T-helper 2 cell treated with Interferon-gamma antibody and Interleukin-4, amounts not matched to agents 100 ng/mL and 5 ng/mL, for 36 hours (primary cell): ENCODE results near the gene RASD1. TPM values are rescaled to one million over a fixed set of nuclear protein-coding genes. Genes with fewer than 3 reads are reported as not detected.
"Not testable (repeated sequence)": the region's sequence is repeated elsewhere in the genome, so short reads cannot be mapped to it uniquely, and the experiment has no call there.

Experiments
- intact Hi-C: fragments of 100-400 bp; cut with micrococcal nuclease; formaldehyde crosslinking; loops from one replicate; pipeline ENCODE4 v1.15.1; 2023
- total RNA-seq: library from RNA; stranded (reverse); gene quantifications from 2 replicates; pipeline ENCODE4 v1.2.3, GENCODE V29; 2022

The RASD1 gene
- total RNA-seq, 1 donor from 2014 or later, result 0.82 TPM

DNA sequence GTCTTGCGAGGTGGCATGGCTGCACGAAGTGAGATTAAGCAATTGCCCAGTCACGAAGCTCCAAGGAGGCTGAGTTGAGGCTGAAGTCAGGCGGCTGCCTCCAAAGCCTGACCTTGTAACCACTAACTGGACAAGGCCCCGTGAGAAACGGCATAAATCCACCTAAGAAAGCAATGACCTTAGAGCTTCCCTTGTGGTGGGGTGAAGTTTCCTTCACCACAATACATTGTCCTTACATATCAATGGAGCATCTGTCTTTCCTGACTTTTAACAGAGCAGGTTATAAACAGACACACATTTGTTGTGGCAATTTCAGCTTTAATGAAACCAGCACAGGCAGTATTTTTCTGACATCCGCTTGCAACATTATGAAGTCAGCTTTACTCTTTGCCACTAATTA is 21.9 kb downstream of the RASD1 start:
- intact Hi-C loops, result loop anchor here (10.0 kb wide), 2 partner anchors 500 to 840 kb away; partner anchors contain the start of genes DRC3, SMCR8, TOM1L2 and TOP3A

DNA sequence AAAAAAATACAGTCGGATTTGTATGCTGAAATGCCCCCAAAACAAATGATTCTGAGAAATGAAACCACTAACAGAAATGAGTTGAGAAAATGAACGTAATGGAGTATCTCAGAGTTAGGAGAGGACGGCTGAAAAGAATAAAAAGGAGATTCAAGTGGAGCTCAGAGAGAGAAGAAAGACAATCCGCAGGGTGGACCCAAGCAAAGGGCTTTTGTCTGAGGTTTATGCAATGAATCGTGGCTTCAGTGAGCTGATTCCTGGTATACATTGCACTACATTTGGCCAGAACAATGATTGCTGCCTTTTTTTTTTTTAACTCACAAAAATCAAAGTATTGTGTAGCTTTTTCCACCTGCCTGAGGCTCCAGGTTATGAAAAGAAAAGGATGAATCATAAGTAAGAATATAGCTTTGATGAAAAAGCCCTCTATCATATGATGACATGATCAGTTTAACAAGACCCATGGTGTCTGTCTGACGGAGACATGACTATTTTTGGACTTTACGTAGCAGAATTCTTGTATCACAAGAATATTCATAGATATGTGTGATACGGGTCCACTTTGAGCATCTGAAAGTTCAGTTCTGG is 23.8 kb downstream of the RASD1 start:
- intact Hi-C loops, result loop anchor here (10.0 kb wide), 2 partner anchors 502 to 842 kb away; partner anchors contain the start of genes DRC3, SMCR8, TOM1L2 and TOP3A

DNA sequence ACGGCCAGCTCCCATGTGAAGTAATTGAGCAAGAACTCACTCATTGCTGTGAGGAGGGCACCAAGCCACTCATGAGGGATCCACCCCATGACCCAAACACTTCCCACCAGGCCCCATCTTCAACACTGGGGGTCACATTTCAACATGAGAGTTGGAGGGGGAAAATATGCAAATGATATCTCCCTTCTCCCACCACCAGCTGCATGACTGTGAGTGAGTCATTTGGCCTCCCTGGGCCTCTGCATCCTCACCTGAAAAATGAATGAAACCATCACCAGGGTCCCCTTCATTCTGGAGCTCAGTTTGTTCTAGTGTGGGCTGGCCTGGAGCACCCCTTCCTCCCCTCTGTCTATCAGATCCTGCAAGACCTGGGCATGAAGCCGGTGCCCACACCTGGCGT is 26.2 kb downstream of the RASD1 start:
- intact Hi-C loops, result loop anchor here (10.0 kb wide), 2 partner anchors 505 to 845 kb away; partner anchors contain the start of genes DRC3, SMCR8, TOM1L2 and TOP3A

DNA sequence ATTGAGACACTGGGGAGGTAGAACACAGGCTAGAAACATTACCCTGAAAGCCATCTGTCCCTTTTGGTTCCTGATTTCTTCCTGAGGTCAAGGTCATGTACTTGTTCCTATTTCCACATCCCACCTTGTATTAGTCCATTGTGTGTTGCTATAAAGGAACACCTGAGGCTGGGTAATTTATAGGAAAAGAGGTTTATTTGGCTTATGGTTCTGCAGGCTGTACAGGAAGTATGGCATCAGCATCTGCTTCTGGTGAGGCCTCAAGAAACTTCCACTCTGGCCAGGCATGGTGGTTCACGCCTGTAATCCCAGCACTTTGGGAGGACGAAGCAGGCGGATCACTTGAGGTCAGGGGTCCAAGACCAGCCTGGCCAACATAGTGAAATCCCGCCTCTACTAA is 26.8 kb downstream of the RASD1 start:
- intact Hi-C loops, result no loop called here

DNA sequence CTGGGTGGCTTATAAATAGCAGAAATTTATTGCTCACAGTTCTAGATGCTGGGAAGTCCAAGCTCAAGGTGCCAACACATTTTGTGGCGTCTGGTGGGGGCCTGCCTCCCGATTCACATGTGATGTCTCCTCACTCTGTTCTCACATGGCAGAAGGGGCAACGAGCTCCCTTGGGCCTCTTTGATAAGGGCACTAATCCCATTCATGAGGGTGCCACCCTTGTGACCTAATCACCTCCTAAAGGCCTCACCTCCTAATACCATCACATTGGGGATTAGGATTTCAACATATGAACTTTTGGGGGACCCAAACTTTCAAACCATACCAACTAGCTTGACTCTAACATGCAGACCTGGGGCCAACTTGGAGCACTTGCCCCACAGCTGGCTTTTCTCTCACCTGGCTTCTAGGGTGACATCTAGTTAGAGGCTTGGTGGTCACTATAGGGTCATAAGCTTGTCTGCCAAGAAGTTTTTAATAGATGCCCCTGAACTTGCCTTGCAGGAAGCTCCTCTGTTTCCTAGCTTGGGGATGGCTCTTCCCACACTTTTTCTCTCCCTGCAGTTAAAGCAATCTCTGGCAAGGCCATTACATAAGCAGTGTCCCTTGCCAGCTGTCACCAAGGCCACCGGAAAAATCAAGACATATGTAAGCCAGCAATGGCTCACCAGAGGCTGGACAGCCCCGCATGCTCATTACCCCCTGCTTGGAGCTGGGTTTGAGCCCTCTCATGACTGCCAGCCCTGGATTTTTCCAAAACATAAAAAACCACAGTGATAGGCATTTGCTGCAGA is 27.8 kb downstream of the RASD1 start:
- intact Hi-C loops, result no loop called here

DNA sequence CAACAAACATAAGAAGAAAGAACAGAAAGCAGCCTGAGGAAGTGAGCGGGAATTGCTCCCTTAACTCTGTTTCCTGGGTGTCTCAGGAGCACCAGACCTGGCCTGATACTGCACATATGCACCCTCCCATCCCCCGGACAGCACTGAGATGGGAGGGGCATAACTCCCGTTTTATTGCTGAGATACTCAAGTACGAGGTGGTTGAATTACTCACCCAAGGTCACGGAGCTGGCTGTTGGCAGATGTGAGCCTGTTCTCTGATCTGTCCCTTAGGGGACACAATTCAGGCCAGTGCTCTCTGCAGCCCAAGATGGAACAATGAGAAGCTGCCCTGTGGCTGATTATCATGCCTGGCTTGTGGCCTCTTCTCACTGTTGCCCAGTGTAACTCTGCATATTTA is 28.5 kb downstream of the RASD1 start:
- intact Hi-C loops, result no loop called here

DNA sequence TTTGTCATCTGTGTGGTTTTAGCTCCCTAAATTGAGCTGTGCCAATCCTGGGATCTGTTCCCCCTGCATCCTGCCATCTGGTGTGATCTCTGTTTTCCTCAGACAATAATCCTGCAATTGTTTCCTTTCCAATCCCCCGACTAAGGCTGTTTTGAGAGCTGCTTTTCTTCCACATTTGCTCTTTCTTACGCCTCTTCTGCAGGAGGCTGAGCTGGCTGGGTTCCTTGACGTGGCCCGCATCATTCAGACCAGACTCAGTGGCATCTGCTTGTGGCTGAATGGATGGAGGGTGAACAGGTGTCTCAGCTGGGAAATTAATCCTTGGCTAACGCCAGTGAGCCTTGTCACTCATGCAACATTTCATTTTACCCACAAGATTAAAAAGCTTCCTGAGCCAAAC is 29.2 kb downstream of the RASD1 start:
- intact Hi-C loops, result no loop called here

DNA sequence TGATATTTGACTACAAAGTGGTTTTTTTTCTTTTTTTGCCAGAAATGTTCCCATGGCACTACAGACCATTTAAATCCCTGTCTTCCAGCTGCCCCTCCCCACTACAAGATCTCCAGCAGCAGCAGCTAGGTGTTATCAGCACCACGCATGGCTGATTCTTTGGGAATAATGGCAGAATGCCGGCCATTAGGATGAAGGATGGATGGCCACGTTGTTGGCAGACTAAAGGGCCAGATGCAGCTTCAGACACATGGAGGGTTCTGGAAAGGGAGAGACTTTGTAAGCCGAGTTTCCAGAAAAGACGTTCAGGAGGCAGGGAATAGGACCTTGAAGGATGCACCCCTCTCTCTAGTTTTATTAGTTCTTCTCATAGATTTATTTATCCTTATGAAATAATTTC is 29.7 kb downstream of the RASD1 start:
- intact Hi-C loops, result no loop called here

DNA sequence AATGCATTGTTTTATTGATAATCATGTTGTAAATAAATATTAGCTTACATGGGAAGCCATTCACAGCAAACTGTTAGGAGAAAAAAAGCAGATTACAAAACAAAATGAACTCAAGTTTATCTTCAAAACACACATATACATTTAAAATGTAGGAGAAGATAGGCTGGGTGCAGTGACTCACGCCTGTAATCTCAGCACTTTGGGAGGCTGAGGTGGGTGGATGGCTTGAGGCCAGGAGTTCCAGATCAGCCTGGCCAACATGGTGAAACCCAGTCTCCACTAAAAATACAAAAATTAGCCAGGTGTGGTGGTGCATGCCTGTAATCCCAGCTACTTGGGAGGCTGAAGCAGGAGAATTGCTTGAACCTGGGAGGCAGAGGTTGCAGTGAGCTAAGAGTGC is 30.3 kb downstream of the RASD1 start:
- intact Hi-C loops, result not testable (repeated sequence)

DNA sequence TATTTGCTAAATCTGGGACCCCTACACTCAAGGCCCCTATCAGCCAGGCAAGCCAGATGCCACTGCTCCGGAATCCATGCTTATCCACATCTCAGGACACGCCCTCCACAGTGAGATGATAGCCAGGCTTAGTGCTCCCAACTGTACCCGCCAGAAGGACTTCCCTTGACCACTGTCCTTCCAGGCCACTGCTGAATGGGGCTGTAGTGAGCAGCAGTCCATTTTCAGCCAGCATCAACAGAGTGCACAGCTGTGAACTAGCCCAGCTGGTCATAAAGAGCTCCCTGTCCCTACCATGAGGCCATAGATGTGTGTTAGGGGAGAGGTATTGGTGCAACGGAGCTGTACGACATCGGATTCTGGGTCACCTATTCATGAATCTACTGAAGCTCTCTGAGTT is 32.4 kb downstream of the RASD1 start:
- intact Hi-C loops, result no loop called here

DNA sequence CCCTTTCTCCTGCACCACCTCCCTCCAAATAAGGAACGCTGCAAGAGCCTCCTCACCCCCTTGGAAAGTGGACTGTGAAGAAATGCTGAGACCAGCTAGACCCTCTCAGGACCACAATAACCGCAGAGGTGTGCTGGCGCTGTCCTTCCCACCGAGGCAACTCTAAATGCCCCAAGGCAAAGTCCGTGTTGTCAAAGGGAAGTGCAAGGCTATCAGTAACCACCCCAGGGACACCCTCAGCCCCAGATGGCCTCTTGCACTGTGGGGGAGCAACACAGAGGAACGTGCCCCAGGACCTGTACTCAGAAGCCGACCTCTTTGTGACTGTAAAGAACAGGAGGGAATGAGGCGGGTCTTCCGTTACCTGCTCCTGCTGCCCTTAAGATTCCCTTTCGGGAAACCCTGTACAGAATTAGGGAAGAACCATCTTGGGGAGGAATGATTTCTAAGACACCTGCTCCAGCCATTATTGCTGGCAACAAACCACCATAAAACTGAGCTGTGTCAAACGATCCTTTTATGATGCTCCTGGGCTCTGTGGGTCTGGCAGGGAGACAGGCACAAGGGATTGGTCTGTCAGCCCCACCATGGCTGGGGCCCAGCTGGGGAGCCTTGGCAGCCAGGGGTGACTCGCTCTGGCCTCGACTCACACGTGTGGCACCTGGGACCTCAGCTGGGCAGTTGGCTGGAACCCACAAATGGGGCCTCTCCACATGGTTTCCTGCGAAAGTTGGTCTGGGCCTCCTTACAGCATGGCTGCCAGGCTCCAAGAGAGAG is 34.0 kb downstream of the RASD1 start:
- intact Hi-C loops, result no loop called here

DNA sequence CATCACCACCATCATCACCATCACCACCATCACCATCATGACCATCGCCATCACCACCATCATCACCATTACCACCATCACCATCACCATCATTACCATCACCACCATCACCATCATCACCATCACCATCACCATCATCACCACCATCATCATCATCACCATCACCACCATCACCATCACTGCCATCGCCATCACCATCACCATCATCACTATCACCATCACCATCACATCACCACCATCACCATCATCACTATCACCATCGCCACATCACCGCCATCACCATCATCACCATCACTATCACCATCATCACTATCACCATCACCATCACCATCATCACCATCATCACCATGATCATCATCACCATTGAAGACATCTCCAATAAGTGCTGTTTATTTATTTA is 36.2 kb downstream of the RASD1 start:
- intact Hi-C loops, result no loop called here

DNA sequence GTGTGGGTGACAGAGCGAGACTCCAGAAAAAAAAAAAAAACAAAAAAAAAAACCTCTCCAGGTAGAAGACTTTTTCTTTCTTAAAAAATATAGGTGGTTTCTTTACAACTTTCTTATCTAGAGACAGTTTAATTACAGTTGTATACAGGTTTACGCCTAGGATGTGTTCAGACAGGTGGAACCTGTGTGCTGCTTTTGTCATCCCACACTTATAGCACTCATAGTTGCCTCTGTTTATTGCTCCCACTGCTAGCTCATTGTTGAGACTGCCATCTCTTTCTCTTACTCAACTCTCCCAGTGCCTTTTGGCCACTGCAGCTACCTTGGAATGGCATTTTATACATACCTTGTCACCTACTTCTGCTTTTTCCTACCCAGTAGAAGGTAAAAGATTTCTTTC is 38.5 kb downstream of the RASD1 start:
- intact Hi-C loops, result no loop called here

DNA sequence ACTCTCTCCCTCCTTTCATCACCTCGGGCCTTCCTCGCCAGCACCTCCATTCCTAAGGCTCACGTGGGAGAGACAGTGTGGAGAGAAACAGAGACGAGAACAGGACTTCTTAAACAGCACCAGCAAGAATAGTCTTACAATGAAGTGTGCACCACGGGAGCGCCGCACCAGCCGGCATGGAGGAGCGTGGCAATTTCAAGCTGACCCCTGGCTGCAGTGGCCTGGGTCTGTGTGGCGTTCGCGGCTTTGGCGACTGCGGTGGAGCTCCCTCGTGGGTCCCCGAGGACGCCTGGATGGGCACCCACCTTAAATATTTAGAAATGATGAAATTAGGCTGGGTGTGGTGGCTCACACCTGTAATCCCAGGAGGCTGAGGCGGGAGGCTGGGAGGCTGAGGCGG is 39.9 kb downstream of the RASD1 start:
- intact Hi-C loops, result no loop called here

DNA sequence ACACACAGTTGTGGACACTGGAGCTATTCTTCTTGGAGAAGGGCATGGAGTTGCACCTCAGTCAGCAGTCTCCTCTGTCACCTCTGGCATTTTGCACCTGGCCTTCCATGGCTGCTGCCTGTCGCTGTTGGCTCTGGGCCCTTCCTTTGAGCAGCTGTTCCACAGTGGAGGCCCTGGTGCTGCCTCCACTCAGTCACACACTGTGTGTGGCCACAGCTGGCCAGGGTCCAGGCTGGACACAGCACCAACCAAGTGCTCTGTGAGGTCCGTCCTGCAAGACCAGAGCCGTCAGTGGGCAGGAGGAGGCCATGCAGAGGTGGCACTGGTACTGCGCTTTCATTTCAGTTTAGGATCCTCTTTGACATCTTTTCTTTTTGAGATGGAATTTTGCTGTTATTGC is 41.0 kb downstream of the RASD1 start:
- intact Hi-C loops, result no loop called here

DNA sequence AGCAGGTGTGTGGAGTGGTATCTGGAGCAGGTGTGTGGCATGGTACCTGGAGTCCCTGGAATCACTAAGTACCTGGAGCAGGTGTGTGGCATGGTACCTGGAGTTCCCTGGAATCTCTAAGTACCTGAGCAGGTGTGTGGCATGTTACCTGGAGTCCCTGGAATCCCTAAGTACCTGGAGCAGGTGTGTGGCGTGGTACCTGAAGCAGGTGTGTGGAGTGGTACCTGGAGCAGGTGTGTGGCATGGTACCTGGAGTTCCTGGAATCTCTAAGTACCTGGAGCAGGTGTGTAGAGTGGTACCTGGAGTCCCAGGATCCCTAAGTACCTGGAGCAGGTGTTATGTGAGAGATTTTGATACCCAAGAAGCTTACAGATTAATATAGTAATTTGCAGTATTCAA is 41.5 kb downstream of the RASD1 start:
- intact Hi-C loops, result not testable (repeated sequence)

DNA sequence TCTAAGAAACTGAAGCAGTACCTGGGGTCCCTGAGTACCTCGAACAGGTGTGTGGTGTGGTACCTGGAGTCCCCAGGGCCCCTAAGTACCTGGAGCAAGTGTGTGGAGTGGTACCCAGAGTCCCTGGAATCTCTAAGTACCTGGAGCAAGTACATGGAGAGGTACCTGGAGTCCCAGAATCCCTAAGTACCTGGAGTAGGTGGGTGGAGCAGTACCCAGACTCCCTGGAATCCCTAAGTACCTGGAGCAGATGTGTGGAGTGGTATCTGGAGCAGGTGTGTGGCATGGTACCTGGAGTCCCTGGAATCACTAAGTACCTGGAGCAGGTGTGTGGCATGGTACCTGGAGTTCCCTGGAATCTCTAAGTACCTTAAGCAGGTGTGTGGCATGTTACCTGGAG is 41.9 kb downstream of the RASD1 start:
- intact Hi-C loops, result no loop called here

DNA sequence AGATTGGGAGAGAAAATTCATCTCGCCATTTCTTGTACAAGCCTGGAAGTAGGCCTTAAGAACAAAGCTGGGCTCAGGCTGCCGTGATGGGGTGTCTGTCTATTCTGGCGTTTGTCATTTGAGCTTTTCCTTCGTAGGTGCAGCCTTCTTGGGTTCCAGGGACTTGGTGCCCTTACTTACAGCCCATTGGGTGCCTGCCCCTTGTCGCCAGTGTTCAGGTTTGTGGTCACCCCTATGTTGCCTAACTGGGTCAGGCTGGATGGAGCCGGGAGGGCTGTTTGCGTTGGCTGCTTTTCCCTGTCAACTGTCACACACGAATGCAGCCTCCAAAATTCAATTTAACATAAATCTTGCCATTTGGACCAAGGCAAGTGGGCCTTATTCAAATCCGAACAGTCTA is 43.1 kb downstream of the RASD1 start:
- intact Hi-C loops, result no loop called here

DNA sequence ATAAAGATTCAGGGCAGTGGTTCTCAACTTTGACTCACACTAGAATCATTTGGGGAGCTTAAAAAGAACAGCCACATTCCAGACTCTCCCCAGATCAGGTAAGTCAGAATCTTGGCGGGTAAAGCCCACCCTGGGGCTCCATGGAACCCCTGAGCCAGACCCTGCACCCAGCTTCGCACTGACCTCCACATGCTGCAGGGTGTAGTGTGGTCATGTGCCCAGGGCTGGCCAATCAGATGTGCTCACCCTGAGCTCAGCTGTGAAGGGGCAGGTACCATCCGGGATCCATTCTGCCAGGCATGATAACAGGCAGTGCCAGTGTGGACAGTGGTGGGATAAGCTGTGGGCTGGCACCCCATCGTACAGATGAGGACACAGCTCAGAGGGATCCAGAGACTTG is 47.5 kb downstream of the RASD1 start:
- intact Hi-C loops, result no loop called here

DNA sequence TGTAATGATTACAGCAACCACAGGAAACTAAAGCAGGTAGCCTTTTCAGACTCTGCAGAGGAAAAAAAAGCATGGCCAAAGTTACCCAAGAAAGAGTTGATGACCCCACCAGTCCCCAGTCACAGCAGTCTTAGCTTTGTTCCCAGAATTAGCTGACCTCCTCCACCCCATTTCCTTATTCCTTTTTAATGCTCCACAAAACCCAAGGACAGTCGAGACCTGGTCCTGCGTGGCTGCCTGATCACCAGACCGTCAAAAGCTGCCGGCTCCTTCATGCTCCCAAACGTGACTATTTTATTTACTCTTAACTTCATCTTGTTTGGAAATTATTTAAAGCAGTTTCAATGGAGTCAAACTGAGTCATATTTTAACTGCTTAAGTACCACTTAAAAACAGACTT is 48.1 kb downstream of the RASD1 start:
- intact Hi-C loops, result no loop called here

DNA sequence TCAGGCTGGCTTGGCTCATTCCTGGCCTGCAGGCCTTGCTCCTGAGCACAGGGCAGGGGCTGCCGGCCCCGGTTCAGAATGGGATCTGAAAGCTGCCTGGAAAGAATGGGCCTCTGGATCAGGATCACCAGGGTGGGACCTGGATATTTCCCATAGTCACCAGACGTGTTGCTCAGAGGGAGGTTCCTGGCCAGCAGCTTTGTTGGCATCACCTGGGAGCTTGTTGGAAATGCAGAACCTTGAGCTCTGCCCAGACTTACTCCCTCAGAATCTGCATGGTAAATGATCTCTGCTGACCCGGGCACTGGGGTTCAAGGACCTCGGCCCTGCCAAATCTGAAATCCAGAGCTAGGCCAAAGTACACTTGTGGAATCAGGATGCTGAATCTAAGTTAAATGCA is 48.9 kb downstream of the RASD1 start:
- intact Hi-C loops, result no loop called here

DNA sequence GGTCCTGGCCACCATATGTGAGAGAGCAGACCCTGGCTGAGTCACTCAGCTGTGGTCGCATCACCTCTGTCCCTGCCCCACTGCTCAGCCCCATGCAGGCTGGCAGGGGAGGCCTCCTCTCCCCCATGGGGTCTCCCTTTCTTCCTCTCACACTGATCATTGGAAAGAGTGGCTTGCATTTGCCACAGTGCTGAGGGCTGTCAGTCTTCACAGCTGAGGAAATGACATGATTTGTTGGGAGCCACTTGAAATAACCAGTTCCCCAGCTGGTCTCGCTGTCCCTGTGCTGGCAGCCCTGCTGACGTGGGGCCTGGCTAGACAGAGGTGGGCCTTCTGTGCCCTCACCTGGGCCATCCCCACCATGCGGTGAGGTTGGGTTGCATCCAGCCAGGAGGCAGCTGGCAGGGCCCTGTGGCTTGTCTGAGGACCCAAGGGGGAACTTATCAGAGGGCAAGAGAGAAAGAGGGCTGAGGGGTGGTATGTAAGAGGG is 49.5 kb downstream of the RASD1 start:
- intact Hi-C loops, result no loop called here
